HUES6 (cell line): ENCODE measurements around the gene NR3C1.

Experiments used
- H3K27ac ChIP-seq: 2 replicates; pipeline ENCODE4 v1.7.0; 2013; ENCODE audit warnings: low read depth, mild to moderate bottlenecking, low read length, inconsistent platforms
- H3K27me3 ChIP-seq: 2 replicates; pipeline ENCODE4 v1.6.1; 2013; ENCODE audit warnings: low read length; ENCODE audit not compliant: control insufficient read depth, insufficient read depth
- H3K36me3 ChIP-seq: 2 replicates; pipeline ENCODE4 v1.6.1; 2013; ENCODE audit warnings: low read length; ENCODE audit not compliant: control insufficient read depth, insufficient read depth
- H3K4me1 ChIP-seq: 2 replicates; pipeline ENCODE4 v1.6.1; 2013; ENCODE audit warnings: low read length; ENCODE audit not compliant: control insufficient read depth, insufficient read depth
- H3K4me3 ChIP-seq: 2 replicates; pipeline ENCODE4 v1.5.1; 2013; ENCODE audit warnings: low read depth, low read length
- H3K9ac ChIP-seq: one replicate; pipeline ENCODE4 v1.6.1; 2013; ENCODE audit warnings: mild to moderate bottlenecking, low read length
- H3K9me3 ChIP-seq: 2 replicates; pipeline ENCODE4 v1.6.1; 2013; ENCODE audit warnings: low read depth, low read length; ENCODE audit not compliant: control insufficient read depth, insufficient read depth

NR3C1 gene

GRCh38 chr5:143306040-143306439, 97.4 kb downstream of the NR3C1 start:
- Histone ChIP-seq H3K9me3 (no peaks in the 10 kb centered on the region), H3K27me3 (no peaks in the 10 kb centered on the region), H3K27ac (no peak overlapping the region), H3K36me3 (no peaks in the 10 kb centered on the region), H3K9ac (no peak overlapping the region), H3K4me3 (no peak overlapping the region), H3K4me1 (no peaks in the 10 kb centered on the region)

- H3K27ac ChIP-seq: no peak overlapping the region
- H3K9me3 ChIP-seq: no peaks in the 10 kb centered on the region
- H3K4me3 ChIP-seq: no peak overlapping the region
- no peaks in the 10 kb centered on the region; the same call in 1 of the 2 replicates for H3K36me3 ChIP-seq
- no peak overlapping the region for H3K9ac ChIP-seq
- H3K4me1 ChIP-seq: no peaks in the 10 kb centered on the region
- no peaks in the 10 kb centered on the region for H3K27me3 ChIP-seq
Measured at GRCh38 chr5:143304836-143305475, 98.5 kb downstream of the NR3C1 start.

GRCh38 chr5:143302341-143303045, 101.0 kb downstream of the NR3C1 start:
- H3K9ac ChIP-seq: no peak overlapping the region
- H3K4me1 ChIP-seq: no peaks in the 10 kb centered on the region
- H3K4me3 ChIP-seq: no peak overlapping the region
- no peaks in the 10 kb centered on the region for H3K27me3 ChIP-seq
- peaks cover 4% of the 10 kb centered on the region for H3K36me3 ChIP-seq
- no peak overlapping the region for H3K27ac ChIP-seq
- no peaks in the 10 kb centered on the region for H3K9me3 ChIP-seq

GRCh38 chr5:143297756-143298155, 105.7 kb downstream of the NR3C1 start:
- no peak overlapping the region for H3K4me3 ChIP-seq
- H3K27ac ChIP-seq: no peak overlapping the region
- H3K4me1 ChIP-seq: no peaks in the 10 kb centered on the region
- peaks cover 4% of the 10 kb centered on the region for H3K36me3 ChIP-seq
- no peaks in the 10 kb centered on the region for H3K27me3 ChIP-seq
- H3K9ac ChIP-seq: no peak overlapping the region
- no peaks in the 10 kb centered on the region for H3K9me3 ChIP-seq

GRCh38 chr5:143290125-143290524, 113.4 kb downstream of the NR3C1 start:
- Histone ChIP-seq H3K36me3 (no peaks in the 10 kb centered on the region), H3K9ac (no peak overlapping the region), H3K27ac (no peak overlapping the region), H3K27me3 (no peaks in the 10 kb centered on the region), H3K9me3 (no peaks in the 10 kb centered on the region), H3K4me1 (no peaks in the 10 kb centered on the region), H3K4me3 (no peak overlapping the region)

- Histone ChIP-seq H3K36me3 (no peaks in the 10 kb centered on the region), H3K27ac (no peak overlapping the region), H3K4me3 (no peak overlapping the region), H3K4me1 (peaks cover 6% of the 10 kb centered on the region), H3K9ac (no peak overlapping the region), H3K9me3 (peaks cover 3% of the 10 kb centered on the region), H3K27me3 (no peaks in the 10 kb centered on the region)
Measured at GRCh38 chr5:143284521-143284920, 119.0 kb downstream of the NR3C1 start.

- Histone ChIP-seq H3K27ac (no peak overlapping the region), H3K9me3 (peaks cover 3% of the 10 kb centered on the region), H3K9ac (no peak overlapping the region), H3K4me1 (peaks cover 7% of the 10 kb centered on the region), H3K36me3 (no peaks in the 10 kb centered on the region), H3K4me3 (no peak overlapping the region), H3K27me3 (no peaks in the 10 kb centered on the region)
Measured at GRCh38 chr5:143284002-143284401, 119.5 kb downstream of the NR3C1 start.

- peaks cover 7% of the 10 kb centered on the region for H3K4me1 ChIP-seq
- no peaks in the 10 kb centered on the region for H3K36me3 ChIP-seq
- H3K9ac ChIP-seq: no peak overlapping the region
- no peaks in the 10 kb centered on the region for H3K27me3 ChIP-seq
- H3K4me3 ChIP-seq: no peak overlapping the region
- peaks cover 3% of the 10 kb centered on the region for H3K9me3 ChIP-seq
- H3K27ac ChIP-seq: no peak overlapping the region
Measured at GRCh38 chr5:143281226-143281625, 122.3 kb downstream of the NR3C1 start.

GRCh38 chr5:143279698-143280097, 123.8 kb downstream of the NR3C1 start:
- no peak overlapping the region for H3K9ac ChIP-seq
- peaks cover 7% of the 10 kb centered on the region for H3K4me1 ChIP-seq
- peaks cover 3% of the 10 kb centered on the region for H3K9me3 ChIP-seq
- no peaks in the 10 kb centered on the region for H3K27me3 ChIP-seq
- H3K4me3 ChIP-seq: no peak overlapping the region
- H3K36me3 ChIP-seq: no peaks in the 10 kb centered on the region
- no peak overlapping the region for H3K27ac ChIP-seq

- Histone ChIP-seq H3K27ac (no peak overlapping the region), H3K36me3 (no peaks in the 10 kb centered on the region)
Measured at GRCh38 chr5:143277536-143277935, 126.0 kb downstream of the NR3C1 start.

GRCh38 chr5:143275512-143276363, 127.7 kb downstream of the NR3C1 start:
- Histone ChIP-seq H3K36me3 (no peaks in the 10 kb centered on the region), H3K27ac (no peak overlapping the region)

More at GRCh38 chr5:143277536-143277935, 126.0 kb downstream of the NR3C1 start:
- H3K4me3 ChIP-seq: no peak overlapping the region
- H3K4me1 ChIP-seq: peaks cover 7% of the 10 kb centered on the region
- H3K9me3 ChIP-seq: no peaks in the 10 kb centered on the region
- no peaks in the 10 kb centered on the region for H3K27me3 ChIP-seq
- H3K9ac ChIP-seq: no peak overlapping the region

More at GRCh38 chr5:143275512-143276363, 127.7 kb downstream of the NR3C1 start:
- Histone ChIP-seq H3K4me1 (peaks cover 7% of the 10 kb centered on the region), H3K4me3 (no peak overlapping the region), H3K9ac (no peak overlapping the region), H3K27me3 (no peaks in the 10 kb centered on the region), H3K9me3 (no peaks in the 10 kb centered on the region)
